ENCODE measurements around the gene ANO10.

- no peak for TF ChIP-seq MXI1 (conservative IDR thresholded peaks at IDR 0.05; ENCODE audit: poor library complexity, severe bottlenecking)
- TF ChIP-seq, protein P1, sequence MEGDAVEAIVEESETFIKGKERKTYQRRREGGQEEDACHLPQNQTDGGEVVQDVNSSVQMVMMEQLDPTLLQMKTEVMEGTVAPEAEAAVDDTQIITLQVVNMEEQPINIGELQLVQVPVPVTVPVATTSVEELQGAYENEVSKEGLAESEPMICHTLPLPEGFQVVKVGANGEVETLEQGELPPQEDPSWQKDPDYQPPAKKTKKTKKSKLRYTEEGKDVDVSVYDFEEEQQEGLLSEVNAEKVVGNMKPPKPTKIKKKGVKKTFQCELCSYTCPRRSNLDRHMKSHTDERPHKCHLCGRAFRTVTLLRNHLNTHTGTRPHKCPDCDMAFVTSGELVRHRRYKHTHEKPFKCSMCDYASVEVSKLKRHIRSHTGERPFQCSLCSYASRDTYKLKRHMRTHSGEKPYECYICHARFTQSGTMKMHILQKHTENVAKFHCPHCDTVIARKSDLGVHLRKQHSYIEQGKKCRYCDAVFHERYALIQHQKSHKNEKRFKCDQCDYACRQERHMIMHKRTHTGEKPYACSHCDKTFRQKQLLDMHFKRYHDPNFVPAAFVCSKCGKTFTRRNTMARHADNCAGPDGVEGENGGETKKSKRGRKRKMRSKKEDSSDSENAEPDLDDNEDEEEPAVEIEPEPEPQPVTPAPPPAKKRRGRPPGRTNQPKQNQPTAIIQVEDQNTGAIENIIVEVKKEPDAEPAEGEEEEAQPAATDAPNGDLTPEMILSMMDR (IDR thresholded peaks at IDR 0.05; ENCODE audit: poor library complexity, severe bottlenecking) = no peak
- TF ChIP-seq RAD21 (conservative IDR thresholded peaks at IDR 0.05) = no peak
Measured at GRCh38 chr3:43542328-43543043, 79.3 kb downstream of the ANO10 start.

Measured in neural cell (in vitro differentiated cells).